Large intestine (tissue), 3 donors: Measurements from ENCODE around the gene NXNL1. TPM values are rescaled to one million over a fixed set of nuclear protein-coding genes. Genes with fewer than 3 reads are reported as not detected.
A peak's percentile ranks its signal among the peaks of the same experiment; 100 is the strongest.

Source experiments
- DNase-seq, 2 donors: peaks; one replicate each; pipeline versions ENCODE4 v3.0.0 to v3.0.0-alpha.2; 2013
- H3K27ac ChIP-seq: one replicate; pipeline ENCODE4 v1.5.1; 2013; ENCODE audit warnings: low read length
- H3K27me3 ChIP-seq: 2 replicates; pipeline ENCODE4 v1.6.1; 2013; ENCODE audit warnings: low read length; ENCODE audit not compliant: control insufficient read depth, insufficient read depth
- H3K36me3 ChIP-seq: 2 replicates; pipeline ENCODE4 v1.6.1; 2013; ENCODE audit warnings: low read length; ENCODE audit not compliant: control insufficient read depth, insufficient read depth
- H3K4me1 ChIP-seq: one replicate; pipeline ENCODE4 v1.6.1; 2013; ENCODE audit warnings: low read length; ENCODE audit not compliant: control insufficient read depth, insufficient read depth
- H3K4me3 ChIP-seq: one replicate; pipeline ENCODE4 v1.5.1; 2013; ENCODE audit warnings: low read length
- H3K9me3 ChIP-seq: one replicate; pipeline ENCODE4 v1.6.1; 2013; ENCODE audit warnings: mild to moderate bottlenecking, low read depth, low read length, moderate library complexity; ENCODE audit not compliant: control insufficient read depth
- WGBS: methylation state at CpG from one replicate; pipeline ENCODE4 v1.1.5; 2013; ENCODE audit warnings: low lambda C conversion rate; ENCODE audit not compliant: insufficient coverage; 5-methylcytosine and 5-hydroxymethylcytosine counted together
- polyA plus RNA-seq: library from polyadenylated mRNA; unstranded; fragments of 120-200 nt; gene quantifications from one replicate; pipeline ENCODE4 v1.2.1, GENCODE V29; 2013

NXNL1 gene
- polyA plus RNA-seq, 1 donor: not detected

GRCh38 chr19:17471410-17472125 is 10.8 kb upstream of the NXNL1 start:
- H3K27ac ChIP-seq: no peak overlapping the region
- no peak for DNase-seq
- peaks cover 16% of the 10 kb centered on the region for H3K27me3 ChIP-seq
- H3K36me3 ChIP-seq: no peaks in the 10 kb centered on the region
- no peaks in the 10 kb centered on the region for H3K9me3 ChIP-seq
- no CpG with 5 or more reads among the region's 12 CpGs for WGBS
- peaks cover 15% of the 10 kb centered on the region for H3K4me1 ChIP-seq
- H3K4me3 ChIP-seq: peak overlapping the region; percentile 51

- Histone ChIP-seq H3K9me3 (no peaks in the 10 kb centered on the region), H3K4me3 (peak within 1 kb of the TSS; percentile 51), H3K4me1 (peaks cover 15% of the 10 kb centered on the region), H3K27ac (peak within 1 kb of the TSS; percentile 59), H3K27me3 (peaks cover 16% of the 10 kb centered on the region), H3K36me3 (no peaks in the 10 kb centered on the region)
- 0% methylated on average over 1 of the region's 67 CpGs for WGBS
- peak; percentile 97 to 98 for DNase-seq
Measured at GRCh38 chr19:17470068-17470841, 9.5 kb upstream of the NXNL1 start, which contains the start of gene SLC27A1. SLC27A1 (plus strand) TSS chr19:17470524; CDS start chr19:17470541, 17 bp downstream.

- Histone ChIP-seq H3K36me3 (no peaks in the 10 kb centered on the region), H3K27ac (peak overlapping the region; percentile 59), H3K4me3 (peak overlapping the region; percentile 51), H3K27me3 (peaks cover 16% of the 10 kb centered on the region), H3K4me1 (peaks cover 15% of the 10 kb centered on the region), H3K9me3 (no peaks in the 10 kb centered on the region)
- peak; percentile 72 to 82 for DNase-seq
- no CpG with 5 or more reads among the region's 31 CpGs for WGBS
Measured at GRCh38 chr19:17469481-17470067, 8.8 kb upstream of the NXNL1 start.

GRCh38 chr19:17469092-17469480 is 8.4 kb upstream of the NXNL1 start:
- Histone ChIP-seq H3K9me3 (no peaks in the 10 kb centered on the region), H3K27me3 (peaks cover 16% of the 10 kb centered on the region), H3K4me1 (peaks cover 15% of the 10 kb centered on the region), H3K4me3 (peak overlapping the region; percentile 51), H3K27ac (no peak overlapping the region), H3K36me3 (no peaks in the 10 kb centered on the region)
- no CpG with 5 or more reads among the region's 19 CpGs for WGBS
- no peak for DNase-seq

- no CpG with 5 or more reads among the region's 25 CpGs for WGBS
- H3K9me3 ChIP-seq: no peaks in the 10 kb centered on the region
- H3K27ac ChIP-seq: no peak overlapping the region
- peaks cover 15% of the 10 kb centered on the region for H3K4me1 ChIP-seq
- H3K36me3 ChIP-seq: no peaks in the 10 kb centered on the region
- H3K4me3 ChIP-seq: no peak overlapping the region
- DNase-seq: no peak
- peaks cover 16% of the 10 kb centered on the region for H3K27me3 ChIP-seq
Measured at GRCh38 chr19:17468302-17469091, 7.8 kb upstream of the NXNL1 start.

- DNase-seq: no peak
- Histone ChIP-seq H3K27ac (no peak overlapping the region), H3K4me1 (peaks cover 15% of the 10 kb centered on the region), H3K4me3 (no peak overlapping the region), H3K9me3 (no peaks in the 10 kb centered on the region), H3K36me3 (no peaks in the 10 kb centered on the region), H3K27me3 (peaks cover 16% of the 10 kb centered on the region)
- 51% methylated on average over 4 of the region's 12 CpGs for WGBS
Measured at GRCh38 chr19:17467471-17468301, 7.0 kb upstream of the NXNL1 start.

GRCh38 chr19:17466487-17466850 is 5.7 kb upstream of the NXNL1 start:
- peaks cover 12% of the 10 kb centered on the region for H3K27me3 ChIP-seq
- no peak overlapping the region for H3K27ac ChIP-seq
- H3K9me3 ChIP-seq: no peaks in the 10 kb centered on the region
- no CpG with 5 or more reads among the region's 6 CpGs for WGBS
- no peaks in the 10 kb centered on the region for H3K36me3 ChIP-seq
- DNase-seq: no peak
- H3K4me3 ChIP-seq: no peak overlapping the region
- peaks cover 15% of the 10 kb centered on the region for H3K4me1 ChIP-seq

- H3K27me3 ChIP-seq: peaks cover 41% of the 10 kb centered on the region
- H3K4me3 ChIP-seq: no peak overlapping the region
- H3K36me3 ChIP-seq: no peaks in the 10 kb centered on the region
- no CpG with 5 or more reads among the region's 3 CpGs for WGBS
- no peak overlapping the region for H3K27ac ChIP-seq
- no peaks in the 10 kb centered on the region for H3K9me3 ChIP-seq
- H3K4me1 ChIP-seq: no peaks in the 10 kb centered on the region
- no peak for DNase-seq
Measured at GRCh38 chr19:17458970-17459369, 1.8 kb downstream of the NXNL1 start.

- Histone ChIP-seq H3K27ac (no peak overlapping the region), H3K27me3 (peaks cover 46% of the 10 kb centered on the region), H3K4me1 (no peaks in the 10 kb centered on the region), H3K36me3 (no peaks in the 10 kb centered on the region), H3K4me3 (no peak overlapping the region), H3K9me3 (no peaks in the 10 kb centered on the region)
- DNase-seq: no peak
- WGBS: no CpG with 5 or more reads among the region's 6 CpGs
Measured at GRCh38 chr19:17457616-17458015, 3.1 kb downstream of the NXNL1 start.
